Urinary bladder (tissue), 2 donors: ENCODE measurements around the gene PCNT. TPM values are rescaled to one million over a fixed set of nuclear protein-coding genes. Genes with fewer than 3 reads are reported as not detected.

Experiments
- polyA plus RNA-seq: library from polyadenylated mRNA; stranded (reverse); fragments of 200-250 nt; gene quantifications from one replicate; pipeline ENCODE4 v1.2.3, GENCODE V29; 2013
- total RNA-seq: library from RNA; depleted of rRNA; stranded (reverse); fragments of >200 nt; gene quantifications from one replicate; pipeline ENCODE4 v1.2.3, GENCODE V29; 2014
- donor health status: healthy.

PCNT gene
- total and polyA plus RNA-seq, 2 donors = 15.7 to 22.4 TPM

Other genes with a start within 250 kb of the PCNT start
- 1,109 TPM for gene COL6A2, start 226.0 kb upstream of the PCNT start, total RNA-seq
- 1,471 TPM for gene COL6A2, start 226.0 kb upstream of the PCNT start, polyA plus RNA-seq
- 0.48 TPM for gene FTCD, start 168.6 kb upstream of the PCNT start, total RNA-seq
- gene FTCD, start 168.6 kb upstream of the PCNT start, polyA plus RNA-seq = 0.75 TPM
- gene SPATC1L, start 139.7 kb upstream of the PCNT start, total RNA-seq = 3.6 TPM
- 20.4 TPM for gene SPATC1L, start 139.7 kb upstream of the PCNT start, polyA plus RNA-seq
- gene LSS, start 95.4 kb upstream of the PCNT start, total RNA-seq = 19.3 TPM
- gene LSS, start 95.4 kb upstream of the PCNT start, polyA plus RNA-seq = 36.5 TPM
- gene MCM3AP, start 38.5 kb upstream of the PCNT start, total RNA-seq = 65.0 TPM
- gene MCM3AP, start 38.5 kb upstream of the PCNT start, polyA plus RNA-seq = 52.9 TPM
- 10.6 TPM for gene YBEY, start 37.8 kb upstream of the PCNT start, total RNA-seq
- gene YBEY, start 37.8 kb upstream of the PCNT start, polyA plus RNA-seq = 12.1 TPM
- 5.2 TPM for gene C21orf58, start 286 bp upstream of the PCNT start, total RNA-seq
- gene C21orf58, start 286 bp upstream of the PCNT start, polyA plus RNA-seq = 1.5 TPM
- gene DIP2A, start 134.7 kb downstream of the PCNT start, total RNA-seq = 44.8 TPM
- gene DIP2A, start 134.7 kb downstream of the PCNT start, polyA plus RNA-seq = 18.2 TPM